ENCODE data around the gene HOXB4.

HOXB4 gene

DNA sequence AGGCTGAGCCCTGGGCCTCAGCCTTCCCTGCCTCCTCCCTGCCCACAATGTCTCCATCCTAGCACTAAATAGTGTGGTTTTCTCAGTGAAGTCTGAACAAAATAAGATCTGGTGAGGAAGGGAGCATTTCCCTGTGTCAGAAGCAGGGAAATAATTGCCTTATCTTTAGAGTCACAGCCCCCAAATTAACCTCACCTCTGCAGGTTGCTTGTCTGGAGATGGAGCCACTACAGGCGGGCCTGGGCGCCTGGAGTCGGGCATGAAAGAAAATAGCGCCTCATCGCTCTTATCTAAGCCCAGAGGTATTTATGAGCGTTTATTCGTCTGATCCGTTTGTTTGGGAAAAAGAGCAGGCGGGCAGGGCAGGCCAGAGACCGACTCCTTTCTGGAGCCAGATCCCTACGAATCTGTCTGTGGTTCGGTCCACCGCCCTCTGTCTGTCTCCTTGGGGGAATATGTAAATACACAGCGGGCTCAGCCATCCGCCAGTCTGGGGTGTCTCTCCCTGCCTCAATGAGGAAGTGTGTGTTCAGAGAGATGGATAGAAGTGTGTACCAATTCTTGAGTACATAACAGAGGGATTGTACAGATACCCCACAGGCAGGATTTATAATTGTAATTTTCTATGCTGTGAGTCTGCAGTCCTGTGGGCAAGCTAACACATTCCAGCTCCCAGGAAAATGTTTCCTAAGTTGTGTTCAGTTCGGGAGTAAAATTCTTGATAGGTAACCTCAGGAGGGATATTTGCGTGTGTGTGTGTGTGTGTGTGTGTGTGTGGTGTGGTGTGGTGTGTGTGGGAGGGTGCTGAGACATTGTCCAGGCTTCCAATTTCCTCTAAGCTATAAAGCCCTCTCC is 22.3 kb upstream of the HOXB4 start:
- TF ChIP-seq, protein P1, sequence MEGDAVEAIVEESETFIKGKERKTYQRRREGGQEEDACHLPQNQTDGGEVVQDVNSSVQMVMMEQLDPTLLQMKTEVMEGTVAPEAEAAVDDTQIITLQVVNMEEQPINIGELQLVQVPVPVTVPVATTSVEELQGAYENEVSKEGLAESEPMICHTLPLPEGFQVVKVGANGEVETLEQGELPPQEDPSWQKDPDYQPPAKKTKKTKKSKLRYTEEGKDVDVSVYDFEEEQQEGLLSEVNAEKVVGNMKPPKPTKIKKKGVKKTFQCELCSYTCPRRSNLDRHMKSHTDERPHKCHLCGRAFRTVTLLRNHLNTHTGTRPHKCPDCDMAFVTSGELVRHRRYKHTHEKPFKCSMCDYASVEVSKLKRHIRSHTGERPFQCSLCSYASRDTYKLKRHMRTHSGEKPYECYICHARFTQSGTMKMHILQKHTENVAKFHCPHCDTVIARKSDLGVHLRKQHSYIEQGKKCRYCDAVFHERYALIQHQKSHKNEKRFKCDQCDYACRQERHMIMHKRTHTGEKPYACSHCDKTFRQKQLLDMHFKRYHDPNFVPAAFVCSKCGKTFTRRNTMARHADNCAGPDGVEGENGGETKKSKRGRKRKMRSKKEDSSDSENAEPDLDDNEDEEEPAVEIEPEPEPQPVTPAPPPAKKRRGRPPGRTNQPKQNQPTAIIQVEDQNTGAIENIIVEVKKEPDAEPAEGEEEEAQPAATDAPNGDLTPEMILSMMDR (conservative IDR thresholded peaks at IDR 0.05; ENCODE audit: low read depth, low read length), result no peak
- H3K4me2 ChIP-seq, result no peak overlapping the region
- no peak overlapping the region for H3K27ac ChIP-seq
- H3K36me3 ChIP-seq (ENCODE audit: insufficient read depth), result no peaks in the 10 kb centered on the region
- H3K4me3 ChIP-seq (IDR thresholded peaks at IDR 0.05; ENCODE audit: insufficient read depth, low read depth, low read length), result no peak overlapping the region
- H3K4me1 ChIP-seq (ENCODE audit: low read depth, poor library complexity, severe bottlenecking), result peaks cover 6% of the 10 kb centered on the region
- no peak overlapping the region for H2AFZ ChIP-seq (ENCODE audit: low read depth)
- no peaks in the 10 kb centered on the region for H4K20me1 ChIP-seq (ENCODE audit: insufficient read depth)
- no peak overlapping the region for H3K9ac ChIP-seq
- no peaks in the 10 kb centered on the region for H3K79me2 ChIP-seq (ENCODE audit: insufficient read depth, low read depth)
- H3K27me3 ChIP-seq (ENCODE audit: insufficient read depth, low read depth), result peaks cover 71% of the 10 kb centered on the region

DNA sequence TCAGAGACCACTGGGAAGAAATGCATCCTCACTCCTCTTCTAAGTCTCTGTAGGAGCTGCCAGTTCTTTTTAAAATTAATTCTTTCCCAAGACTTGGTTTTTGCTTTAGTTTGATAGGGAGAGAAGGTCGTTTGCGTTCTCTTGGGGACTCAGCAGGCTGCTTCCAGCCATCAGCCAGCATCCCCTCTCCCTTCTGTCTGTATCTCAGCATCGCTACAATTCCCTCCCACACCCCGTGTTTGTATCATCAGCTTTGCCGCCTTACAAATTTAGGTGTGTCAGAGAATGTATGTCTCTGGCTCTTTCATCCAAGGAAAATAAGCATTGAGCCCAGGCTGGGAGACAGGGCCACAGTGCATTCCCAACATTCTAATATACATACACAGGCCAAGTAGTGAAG is 21.2 kb upstream of the HOXB4 start:
- H2AFZ ChIP-seq (ENCODE audit: low read depth), result no peak overlapping the region
- no peak overlapping the region for H3K27ac ChIP-seq
- H3K36me3 ChIP-seq (ENCODE audit: insufficient read depth), result no peaks in the 10 kb centered on the region
- no peaks in the 10 kb centered on the region for H3K79me2 ChIP-seq (ENCODE audit: insufficient read depth, low read depth)
- peaks cover 7% of the 10 kb centered on the region for H3K4me1 ChIP-seq (ENCODE audit: low read depth, poor library complexity, severe bottlenecking)
- TF ChIP-seq, protein P1 (conservative IDR thresholded peaks at IDR 0.05; ENCODE audit: low read depth, low read length), result no peak
- no peak overlapping the region for H3K9ac ChIP-seq
- no peaks in the 10 kb centered on the region for H4K20me1 ChIP-seq (ENCODE audit: insufficient read depth)
- peaks cover 64% of the 10 kb centered on the region for H3K27me3 ChIP-seq (ENCODE audit: insufficient read depth, low read depth)
- H3K4me2 ChIP-seq, result no peak overlapping the region
- H3K4me3 ChIP-seq (IDR thresholded peaks at IDR 0.05; ENCODE audit: insufficient read depth, low read depth, low read length), result no peak overlapping the region

- H3K4me2 ChIP-seq, result no peak overlapping the region
- TF ChIP-seq, protein P1 (conservative IDR thresholded peaks at IDR 0.05; ENCODE audit: low read depth, low read length), result no peak
- no peaks in the 10 kb centered on the region for H4K20me1 ChIP-seq (ENCODE audit: insufficient read depth)
- H3K36me3 ChIP-seq (ENCODE audit: insufficient read depth), result no peaks in the 10 kb centered on the region
- H3K4me1 ChIP-seq (ENCODE audit: low read depth, poor library complexity, severe bottlenecking), result peaks cover 12% of the 10 kb centered on the region
- H3K4me3 ChIP-seq (IDR thresholded peaks at IDR 0.05; ENCODE audit: insufficient read depth, low read depth, low read length), result no peak overlapping the region
- H3K27ac ChIP-seq, result no peak overlapping the region
- peaks cover 58% of the 10 kb centered on the region for H3K27me3 ChIP-seq (ENCODE audit: insufficient read depth, low read depth)
- no peak overlapping the region for H3K9ac ChIP-seq
- H3K79me2 ChIP-seq (ENCODE audit: insufficient read depth, low read depth), result no peaks in the 10 kb centered on the region
- H2AFZ ChIP-seq (ENCODE audit: low read depth), result no peak overlapping the region
Observed at GRCh38 chr17:48598736-48599135, 20.6 kb upstream of the HOXB4 start.

- H3K27me3 ChIP-seq (ENCODE audit: insufficient read depth, low read depth), result peaks cover 52% of the 10 kb centered on the region; the same call in 1 of the 2 replicates
- no peak overlapping the region for H3K4me3 ChIP-seq (IDR thresholded peaks at IDR 0.05; ENCODE audit: insufficient read depth, low read depth, low read length)
- H3K4me1 ChIP-seq (ENCODE audit: low read depth, poor library complexity, severe bottlenecking), result peaks cover 5% of the 10 kb centered on the region
- H3K79me2 ChIP-seq (ENCODE audit: insufficient read depth, low read depth), result no peaks in the 10 kb centered on the region
- TF ChIP-seq, protein P1 (conservative IDR thresholded peaks at IDR 0.05; ENCODE audit: low read depth, low read length), result no peak
- no peak overlapping the region for H2AFZ ChIP-seq (ENCODE audit: low read depth)
- H3K27ac ChIP-seq, result no peak overlapping the region
- no peak overlapping the region for H3K9ac ChIP-seq
- no peaks in the 10 kb centered on the region for H3K36me3 ChIP-seq (ENCODE audit: insufficient read depth)
- H4K20me1 ChIP-seq (ENCODE audit: insufficient read depth), result no peaks in the 10 kb centered on the region
- H3K4me2 ChIP-seq, result no peak overlapping the region
Observed at GRCh38 chr17:48597778-48598631, 19.9 kb upstream of the HOXB4 start.

All from KMS-11 (cell line).